OCI-LY7 (cell line): Measurements from ENCODE around the gene SERINC5.

Experiments used
- CTCF ChIP-seq: fragments of 200-600 bp; sonication (generic); conservative IDR thresholded peaks from 2 replicates; pipeline ENCODE4 v1.5.1; 2014; ENCODE audit warnings: mild to moderate bottlenecking, antibody characterized with exemption, low read length, moderate library complexity, mixed read lengths
- EZH2phosphoT487 ChIP-seq: fragments of 200-600 bp; sonication (generic); IDR thresholded peaks from 2 replicates; pipeline ENCODE4 v1.6.1; 2018; ENCODE audit warnings: low read depth, borderline replicate concordance, mild to moderate bottlenecking, mixed run types, antibody characterized with exemption, low read length, moderate library complexity, mixed read lengths

DNA sequence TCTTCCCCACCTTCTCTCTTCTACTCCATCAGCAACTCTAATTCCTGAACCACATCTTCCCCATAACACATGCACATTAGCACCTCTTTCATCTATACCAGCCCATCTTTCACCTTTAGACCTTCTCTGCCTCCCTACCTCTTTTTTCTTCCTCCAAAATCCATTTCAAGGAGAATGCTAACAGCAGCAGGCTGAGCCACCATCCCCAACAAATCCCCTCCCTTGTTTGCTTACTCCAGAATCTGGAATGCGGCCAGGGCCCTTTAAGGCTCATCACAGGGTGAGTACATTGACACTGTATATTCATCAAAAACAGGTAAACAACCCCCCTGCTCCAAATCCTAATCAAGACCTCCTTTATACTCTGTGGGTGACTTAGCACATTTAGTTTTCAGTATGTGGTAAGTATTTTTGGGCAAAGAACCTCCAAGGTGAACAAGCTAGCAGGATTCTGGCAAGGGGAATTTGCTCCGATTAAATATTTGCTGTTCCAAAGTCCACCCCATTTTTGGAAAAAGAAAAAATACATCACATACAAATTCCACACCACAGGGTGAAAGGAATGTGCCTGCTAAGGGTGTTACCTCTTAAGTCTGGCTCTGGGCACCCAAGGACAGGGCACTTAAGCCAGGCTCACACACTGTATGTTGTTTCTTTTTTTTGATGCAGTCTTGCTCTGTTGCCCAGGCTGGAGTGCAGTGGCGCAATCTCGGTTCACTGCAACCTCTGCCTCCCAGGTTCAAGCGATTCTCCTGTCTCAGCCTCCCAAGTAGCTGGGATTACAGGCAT lies 71.4 kb downstream of the SERINC5 start:
- no peak for TF ChIP-seq CTCF
- no peak for TF ChIP-seq EZH2phosphoT487
